A549 (cell line): Measurements from ENCODE around the gene DMXL2. TPM values are rescaled to one million over a fixed set of nuclear protein-coding genes. Genes with fewer than 3 reads are reported as not detected.
A peak's percentile ranks its signal among the peaks of the same experiment; 100 is the strongest.

Experiments
- ATAC-seq, 2 experiments: fragments of 200-7000 bp in 1 of 2; fragments of >200 bp in 1 of 2; cut with Nextera tagmentation in 1 of 2; cut with Tn5 transposase in 1 of 2; 3 replicates each; pipeline versions ENCODE4 v1.8.0 to v1.9.1; 2018 to 2020; ENCODE audit warnings: mild to moderate bottlenecking in 1 of 2, moderate library complexity in 1 of 2
- CTCF ChIA-PET: fragments of 300-600 bp; sonication (Branson Sonifier 250); formaldehyde crosslinking; extraction: SDS; loops from one replicate; lab custom pipeline; 2021; ENCODE audit warnings: antibody characterized with exemption, inconsistent platforms; lab: Yijun Ruan, JAX
- POLR2A ChIA-PET: fragments of 350-600 bp; formaldehyde crosslinking; extraction: SDS; loops from one replicate; lab custom pipeline; 2021; ENCODE audit warnings: antibody characterized with exemption, inconsistent platforms; lab: Yijun Ruan, JAX
- DNase-seq, 2 experiments: peaks; one replicate each; pipeline versions ENCODE4 v3.0.0 to v3.0.0-alpha.2; 2011 to 2016; ENCODE audit warnings: low read depth in 1 of 2, low spot score in 1 of 2
- FAIRE-seq: peaks from 2 replicates; lab custom pipeline; 2011; peaks lifted over from hg19 to GRCh38; lab: Jason Lieb, UNC
- H3K27ac ChIP-seq, 2 experiments: fragments of >200 bp; sonication (Bioruptor Twin); formaldehyde crosslinking; 3 replicates each; pipeline ENCODE4 v1.5.1; 2016 to 2017
- H3K4me1 ChIP-seq: fragments of >200 bp; sonication (Bioruptor Twin); formaldehyde crosslinking; 3 replicates; pipeline ENCODE4 v1.6.1; 2016
- H3K4me2 ChIP-seq: fragments of >200 bp; sonication (Bioruptor Twin); formaldehyde crosslinking; 3 replicates; pipeline ENCODE4 v1.6.1; 2016
- H3K4me3 ChIP-seq: fragments of >200 bp; sonication (Bioruptor Twin); formaldehyde crosslinking; 3 replicates; pipeline ENCODE4 v1.5.1; 2016
- H3K9me3 ChIP-seq: fragments of >200 bp; sonication (Bioruptor Twin); formaldehyde crosslinking; 3 replicates; pipeline ENCODE4 v1.6.1; 2016
- CBX8 ChIP-seq: fragments of 200-600 bp; sonication (generic); IDR thresholded peaks from 2 replicates; pipeline ENCODE4 v1.6.1; 2016
- CHD2 ChIP-seq: fragments of 150-350 bp; IDR thresholded peaks from 2 replicates; pipeline ENCODE4 v1.6.1; 2014; ENCODE audit warnings: low read length; ENCODE audit not compliant: partially characterized antibody
- CHD4 ChIP-seq: fragments of 200-600 bp; sonication (generic); IDR thresholded peaks from 2 replicates; pipeline ENCODE4 v1.6.1; 2016; ENCODE audit warnings: antibody characterized with exemption, mild to moderate bottlenecking, borderline replicate concordance
- CTCF ChIP-seq: fragments of >200 bp; sonication (Bioruptor Twin); formaldehyde crosslinking; IDR thresholded peaks from 3 replicates; pipeline ENCODE4 v1.5.1; 2016
- E2F6 ChIP-seq: IDR thresholded peaks from 2 replicates; pipeline ENCODE4 v1.6.1; 2012; ENCODE audit warnings: low read depth, borderline replicate concordance
- EHMT2 ChIP-seq: fragments of 200-600 bp; sonication (generic); IDR thresholded peaks from 2 replicates; pipeline ENCODE4 v1.6.1; 2016; ENCODE audit warnings: antibody characterized with exemption, low read depth, mild to moderate bottlenecking, moderate library complexity
- EP300 ChIP-seq, 2 experiments: fragments of >200 bp; sonication (Bioruptor Twin); formaldehyde crosslinking; IDR thresholded peaks; 2 replicates in 1 of 2; 3 replicates in 1 of 2; pipeline ENCODE4 v1.6.1; 2016 to 2017
- FOSL2 ChIP-seq, 2 experiments: fragments of 450-650 bp in 1 of 2; fragments of >200 bp in 1 of 2; sonication (Bioruptor Twin) in 1 of 2; formaldehyde crosslinking; IDR thresholded peaks; 2 replicates each; pipeline versions ENCODE4 v1.5.0 to v1.6.1; 2016 to 2020; ENCODE audit warnings: mild to moderate bottlenecking in 1 of 2, moderate library complexity in 1 of 2
- GATA3 ChIP-seq: IDR thresholded peaks from 2 replicates; pipeline ENCODE4 v1.6.1; 2012; ENCODE audit warnings: borderline replicate concordance
- HDAC2 ChIP-seq: fragments of 200-600 bp; sonication (generic); IDR thresholded peaks from 2 replicates; pipeline ENCODE4 v1.6.1; 2016
- HEYL ChIP-seq: fragments of 250-450 bp; sonication (Bioruptor Pico); IDR thresholded peaks from 2 replicates; pipeline ENCODE4 v1.8.0; 2021; ENCODE audit warnings: mild to moderate bottlenecking, moderate library complexity
- HOXA7 ChIP-seq: fragments of 250-450 bp; sonication (Bioruptor Pico); IDR thresholded peaks from 2 replicates; pipeline ENCODE4 v1.5.0; 2020; ENCODE audit warnings: mild to moderate bottlenecking, moderate library complexity
- JUN ChIP-seq, 2 experiments: fragments of >200 bp; sonication (Bioruptor Twin); formaldehyde crosslinking; IDR thresholded peaks; 2 replicates in 1 of 2; 3 replicates in 1 of 2; pipeline ENCODE4 v1.6.1; 2016 to 2017
- KDM5A ChIP-seq: fragments of 200-600 bp; sonication (generic); IDR thresholded peaks from 2 replicates; pipeline ENCODE4 v1.6.1; 2016; ENCODE audit warnings: antibody characterized with exemption, mild to moderate bottlenecking
- MAFK ChIP-seq: fragments of 450-650 bp; IDR thresholded peaks from 2 replicates; pipeline ENCODE4 v1.6.1; 2014; ENCODE audit not compliant: partially characterized antibody
- MYC ChIP-seq: IDR thresholded peaks from 2 replicates; pipeline ENCODE4 v1.6.1; 2012; ENCODE audit warnings: mild to moderate bottlenecking, inconsistent platforms, low read length, improper control_type of control experiment, borderline replicate concordance
- NPAS2 ChIP-seq: fragments of 250-450 bp; sonication (Bioruptor Pico); IDR thresholded peaks from 2 replicates; pipeline ENCODE4 v1.8.0; 2022; ENCODE audit warnings: mild to moderate bottlenecking, moderate library complexity, borderline replicate concordance
- NR3C1 ChIP-seq: fragments of >200 bp; sonication (Bioruptor Twin); formaldehyde crosslinking; IDR thresholded peaks from 3 replicates; pipeline ENCODE4 v1.6.1; 2017
- RARB ChIP-seq: fragments of 250-450 bp; sonication (Bioruptor Pico); IDR thresholded peaks from 2 replicates; pipeline ENCODE4 v1.8.0; 2021; ENCODE audit warnings: mild to moderate bottlenecking, moderate library complexity
- RCOR1 ChIP-seq: fragments of 150-350 bp; IDR thresholded peaks from 2 replicates; pipeline ENCODE4 v1.6.1; 2014; ENCODE audit warnings: antibody characterized with exemption, low read length, low read depth
- RFX5 ChIP-seq: fragments of 450-650 bp; IDR thresholded peaks from 2 replicates; pipeline ENCODE4 v1.7.1; 2014; ENCODE audit warnings: antibody characterized with exemption, mild to moderate bottlenecking, moderate library complexity
- RNF2 ChIP-seq: fragments of 200-600 bp; sonication (generic); IDR thresholded peaks from 2 replicates; pipeline ENCODE4 v1.6.1; 2016; ENCODE audit warnings: low read depth, mild to moderate bottlenecking, antibody characterized with exemption, moderate library complexity, borderline replicate concordance
- SMC3 ChIP-seq: fragments of >200 bp; sonication (Bioruptor Twin); formaldehyde crosslinking; IDR thresholded peaks from 3 replicates; pipeline ENCODE4 v1.6.1; 2018; ENCODE audit warnings: inconsistent platforms
- SREBF2 ChIP-seq: fragments of 450-650 bp; IDR thresholded peaks from 2 replicates; pipeline ENCODE4 v1.6.1; 2014; ENCODE audit warnings: mild to moderate bottlenecking, moderate library complexity
- TP53 ChIP-seq: fragments of 250-450 bp; sonication (Bioruptor Pico); IDR thresholded peaks from 2 replicates; pipeline ENCODE4 v1.5.0; 2021; ENCODE audit warnings: mild to moderate bottlenecking, moderate library complexity
- ZC3H11A ChIP-seq: fragments of 450-650 bp; IDR thresholded peaks from 2 replicates; pipeline ENCODE4 v1.6.1; 2014; ENCODE audit warnings: antibody characterized with exemption, mild to moderate bottlenecking
- ZFP36 ChIP-seq: fragments of 450-650 bp; IDR thresholded peaks from 2 replicates; pipeline ENCODE4 v1.6.1; 2014; ENCODE audit warnings: borderline replicate concordance; ENCODE audit not compliant: partially characterized antibody
- ZNF302 ChIP-seq: fragments of 250-450 bp; sonication (Bioruptor Pico); IDR thresholded peaks from 2 replicates; pipeline ENCODE4 v1.9.0; 2021; ENCODE audit warnings: inconsistent platforms, mild to moderate bottlenecking, moderate library complexity
- ZSCAN20 ChIP-seq: fragments of 250-450 bp; sonication (Bioruptor Pico); IDR thresholded peaks from 2 replicates; pipeline ENCODE4 v1.8.0; 2022; ENCODE audit warnings: mild to moderate bottlenecking, moderate library complexity
- WGBS: methylation state at CpG from one replicate; pipeline ENCODE4 v1.1.6; 2017; ENCODE audit errors: missing lambda C conversion rate; 5-methylcytosine and 5-hydroxymethylcytosine counted together
- polyA plus RNA-seq, 4 experiments: library from polyadenylated mRNA; depleted of rRNA in 3 of 4; stranded (reverse); fragments of >200 nt; fragmentation: RNase III in 1 of 4; extraction: RNeasy Plus Mini Kit Qiagen cat#74134 plus additional on column Dnase treatment in 1 of 4; gene quantifications; 2 replicates in 3 of 4; 3 replicates in 1 of 4; pipeline ENCODE4 v1.2.3, GENCODE V29; 2011 to 2017
- TF ChIP-seq, protein P1 (sequence below): fragments of 150-350 bp; IDR thresholded peaks from 2 replicates; pipeline ENCODE4 v1.6.1; 2014; ENCODE audit warnings: low read depth, mild to moderate bottlenecking, low read length

DMXL2 gene
- polyA plus RNA-seq, 2 of the 4 experiments (the other 2 are of a cell fraction), result 25.6 to 50.9 TPM

- WGBS, result 46% methylated on average over 5 of the region's 5 CpGs
- Histone ChIP-seq H3K9me3 (no peaks in the 10 kb centered on the region), H3K27ac (no peak overlapping the region), H3K4me2 (no peak overlapping the region)
- CTCF ChIA-PET, result interaction anchor here (0.9 to 2.8 kb wide), 3 partner anchors 18 to 108 kb away, joined by 3 to 25 read pairs (median 3); no protein-coding TSS in a partner anchor
- TF ChIP-seq SMC3 (no peak), ZSCAN20 (CRISPR knock-in tag) (no peak), RNF2 (no peak), RCOR1 (no peak), NPAS2 (no peak), HOXA7 (CRISPR knock-in tag) (no peak), TP53 (CRISPR knock-in tag) (no peak), EP300 (IDR thresholded peaks at IDR 0.05) (no peak), HDAC2 (no peak), JUN (IDR thresholded peaks at IDR 0.05) (no peak), RFX5 (no peak), SREBF2 (no peak), HEYL (CRISPR knock-in tag) (no peak)
- TF ChIP-seq, protein P1, sequence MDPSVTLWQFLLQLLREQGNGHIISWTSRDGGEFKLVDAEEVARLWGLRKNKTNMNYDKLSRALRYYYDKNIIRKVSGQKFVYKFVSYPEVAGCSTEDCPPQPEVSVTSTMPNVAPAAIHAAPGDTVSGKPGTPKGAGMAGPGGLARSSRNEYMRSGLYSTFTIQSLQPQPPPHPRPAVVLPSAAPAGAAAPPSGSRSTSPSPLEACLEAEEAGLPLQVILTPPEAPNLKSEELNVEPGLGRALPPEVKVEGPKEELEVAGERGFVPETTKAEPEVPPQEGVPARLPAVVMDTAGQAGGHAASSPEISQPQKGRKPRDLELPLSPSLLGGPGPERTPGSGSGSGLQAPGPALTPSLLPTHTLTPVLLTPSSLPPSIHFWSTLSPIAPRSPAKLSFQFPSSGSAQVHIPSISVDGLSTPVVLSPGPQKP, result no peak
- TF ChIP-seq, all 56 proteins: peak for 0
- DNase-seq, result no peak
- POLR2A ChIA-PET, result no interaction called here
- no peak for ATAC-seq
- no peak overlapping the region for H3K4me3 ChIP-seq
- no peak for FAIRE-seq
- no peaks in the 10 kb centered on the region for H3K4me1 ChIP-seq
Measured at GRCh38 chr15:51668446-51668845, 45.9 kb upstream of the DMXL2 start.

DNA sequence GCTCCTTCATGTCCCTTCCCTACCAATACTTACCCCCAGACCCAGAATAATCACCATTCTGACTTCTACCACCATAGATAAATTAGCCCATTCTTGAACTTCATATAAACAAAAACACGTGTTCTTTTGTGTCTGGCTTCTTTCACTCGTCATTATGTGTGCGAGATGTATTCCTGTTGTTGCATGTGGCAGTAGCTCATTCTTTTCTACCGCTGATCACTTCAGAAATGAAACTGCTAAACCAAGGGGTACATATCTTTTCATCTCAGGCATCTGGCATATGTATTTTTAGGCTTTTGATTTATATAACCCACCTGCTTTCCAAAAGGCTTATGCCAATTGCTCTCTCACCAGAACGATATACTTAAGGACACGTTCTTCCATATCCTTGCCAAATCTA, 44.9 kb upstream of the DMXL2 start:
- no peak for ATAC-seq
- 48% methylated on average over 6 of the region's 6 CpGs for WGBS
- no peak overlapping the region for H3K4me2 ChIP-seq
- POLR2A ChIA-PET, result no interaction called here
- no peaks in the 10 kb centered on the region for H3K9me3 ChIP-seq
- H3K4me3 ChIP-seq, result no peak overlapping the region
- CTCF ChIA-PET, result interaction anchor here (0.5 to 2.2 kb wide), 2 partner anchors 17 to 20 kb away, joined by 3 to 9 read pairs; no protein-coding TSS in a partner anchor
- H3K27ac ChIP-seq, result no peak overlapping the region
- no peaks in the 10 kb centered on the region for H3K4me1 ChIP-seq
- no peak for FAIRE-seq
- TF ChIP-seq SMC3, result no peak
- no peak for TF ChIP-seq EHMT2
- no peak for TF ChIP-seq TP53 (CRISPR knock-in tag)
- TF ChIP-seq SREBF2, result no peak
- TF ChIP-seq NR3C1, result no peak
- no peak for TF ChIP-seq CHD2
- no peak for TF ChIP-seq CBX8
- TF ChIP-seq CTCF, result no peak
- no peak for TF ChIP-seq FOSL2 (IDR thresholded peaks at IDR 0.05)
- no peak for TF ChIP-seq FOSL2 (CRISPR knock-in tag; IDR thresholded peaks at IDR 0.05)
- TF ChIP-seq HDAC2, result no peak
- TF ChIP-seq MYC, result no peak
- TF ChIP-seq RARB (CRISPR knock-in tag), result no peak
- no peak for DNase-seq

DNA sequence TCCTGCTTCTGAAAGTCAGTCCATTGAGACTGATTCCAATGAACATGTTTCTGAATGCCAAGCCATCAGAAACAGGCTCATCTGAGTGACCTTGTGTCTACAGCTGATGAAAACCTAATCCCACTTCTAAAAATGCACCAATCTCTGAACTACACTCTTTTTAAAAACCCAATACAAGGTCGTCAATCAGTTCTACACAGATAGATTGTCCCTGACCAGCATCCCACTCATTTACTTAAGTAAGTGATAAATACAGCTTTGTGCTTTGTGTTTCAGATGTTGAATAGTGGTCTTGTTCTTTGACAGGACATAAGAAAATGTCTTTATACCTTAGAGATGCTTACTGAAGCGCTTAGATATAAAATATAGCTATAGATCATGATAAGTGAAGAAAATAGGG, 38.5 kb upstream of the DMXL2 start:
- DNase-seq, result no peak
- 34% methylated on average over 2 of the region's 2 CpGs for WGBS
- ChIA-PET CTCF (interaction anchor here (0.5 to 4.4 kb wide), 3 partner anchors 11 to 169 kb away, joined by 3 to 36 read pairs (median 15); no protein-coding TSS in a partner anchor), POLR2A (no interaction called here)
- no peak overlapping the region for H3K4me2 ChIP-seq
- no peak overlapping the region for H3K4me3 ChIP-seq
- TF ChIP-seq E2F6 (no peak), KDM5A (no peak), MAFK (no peak), SMC3 (no peak), ZC3H11A (no peak), ZFP36 (no peak), GATA3 (no peak), FOSL2 (IDR thresholded peaks at IDR 0.05) (no peak), FOSL2 (CRISPR knock-in tag; IDR thresholded peaks at IDR 0.05) (no peak), HOXA7 (CRISPR knock-in tag) (no peak), ZNF302 (CRISPR knock-in tag) (no peak), CHD4 (no peak)
- ATAC-seq, result no peak
- peak; percentile 77 for FAIRE-seq
- no peak overlapping the region for H3K27ac ChIP-seq
- H3K9me3 ChIP-seq, result no peaks in the 10 kb centered on the region
- H3K4me1 ChIP-seq, result no peaks in the 10 kb centered on the region
